ENCODE results near the gene CBLB. TPM values are rescaled to one million over a fixed set of nuclear protein-coding genes. Genes with fewer than 3 reads are reported as not detected.

The CBLB gene
- total and polyA plus RNA-seq, 9 of the 15 experiments (the other 6 are each of a cell fraction or from before 2014, with no cell fraction given), result 1.8 to 8.1 (median 5.3) TPM

DNA sequence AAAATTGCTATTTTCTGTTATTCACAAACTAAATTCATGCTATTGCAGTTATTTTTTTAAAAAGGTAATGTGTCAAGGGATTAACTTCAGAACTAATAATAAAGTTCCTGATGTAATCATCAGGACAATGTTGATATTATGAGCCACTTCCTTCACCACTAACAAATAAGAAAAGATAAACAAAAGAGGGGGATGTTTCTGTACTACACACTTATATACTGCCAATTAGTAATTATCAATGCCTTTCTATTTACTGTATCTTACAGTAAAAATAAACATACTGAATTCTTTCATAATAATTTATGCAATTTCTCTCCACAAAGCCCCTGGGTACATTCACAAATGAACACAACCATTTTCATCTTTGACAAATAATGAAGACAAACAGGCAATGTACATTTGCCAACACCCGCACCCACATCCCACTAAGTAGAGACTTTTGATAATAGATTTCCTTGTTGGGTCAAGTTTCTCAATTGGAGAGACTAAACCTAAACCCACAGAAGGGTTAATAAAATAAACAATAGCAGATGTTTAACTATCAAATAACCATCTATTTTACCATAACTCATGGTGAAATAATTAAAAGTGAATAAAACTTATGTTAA is 3.7 kb downstream of the CBLB start:
- ChIA-PET POLR2A (no interaction called here), CTCF (ENCODE audit: low intra/inter-chr PET ratio) (no interaction called here)
- BruUV-seq (replicated peaks), result no TSS peak
- DNase-seq (ENCODE audit: extremely low read depth in 1 of 4, low spot score in 3 of 4) (no peak), ATAC-seq (no peak), FAIRE-seq (no peak)
- no peaks in the 10 kb centered on the region for H3K9me1 ChIP-seq (ENCODE audit: control insufficient read depth, insufficient read depth, low read length)
- TF ChIP-seq, protein P1, sequence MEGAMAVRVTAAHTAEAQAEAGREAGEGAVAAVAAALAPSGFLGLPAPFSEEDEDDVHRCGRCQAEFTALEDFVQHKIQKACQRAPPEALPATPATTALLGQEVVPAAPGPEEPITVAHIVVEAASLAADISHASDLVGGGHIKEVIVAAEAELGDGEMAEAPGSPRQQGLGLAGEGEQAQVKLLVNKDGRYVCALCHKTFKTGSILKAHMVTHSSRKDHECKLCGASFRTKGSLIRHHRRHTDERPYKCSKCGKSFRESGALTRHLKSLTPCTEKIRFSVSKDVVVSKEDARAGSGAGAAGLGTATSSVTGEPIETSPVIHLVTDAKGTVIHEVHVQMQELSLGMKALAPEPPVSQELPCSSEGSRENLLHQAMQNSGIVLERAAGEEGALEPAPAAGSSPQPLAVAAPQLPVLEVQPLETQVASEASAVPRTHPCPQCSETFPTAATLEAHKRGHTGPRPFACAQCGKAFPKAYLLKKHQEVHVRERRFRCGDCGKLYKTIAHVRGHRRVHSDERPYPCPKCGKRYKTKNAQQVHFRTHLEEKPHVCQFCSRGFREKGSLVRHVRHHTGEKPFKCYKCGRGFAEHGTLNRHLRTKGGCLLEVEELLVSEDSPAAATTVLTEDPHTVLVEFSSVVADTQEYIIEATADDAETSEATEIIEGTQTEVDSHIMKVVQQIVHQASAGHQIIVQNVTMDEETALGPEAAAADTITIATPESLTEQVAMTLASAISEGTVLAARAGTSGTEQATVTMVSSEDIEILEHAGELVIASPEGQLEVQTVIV (CRISPR knock-in tag; IDR thresholded peaks at IDR 0.05; ENCODE audit: borderline replicate concordance), result no peak
- no peak for TF ChIP-seq WHSC1 (IDR thresholded peaks at IDR 0.05; ENCODE audit: low read length)
- no peak for TF ChIP-seq GTF2A2 (tag; IDR thresholded peaks at IDR 0.05)
- no peak for TF ChIP-seq ZKSCAN3 (CRISPR knock-in tag; IDR thresholded peaks at IDR 0.05)
- TF ChIP-seq POU5F1 (IDR thresholded peaks at IDR 0.05; ENCODE audit: borderline replicate concordance, low read depth, low read length, partially characterized antibody), result no peak
- no peak overlapping the region for H3K4me2 ChIP-seq (ENCODE audit: insufficient read depth, low read length)
- no peak overlapping the region for H3K9ac ChIP-seq (ENCODE audit: insufficient read depth in 1 of 2, low read depth in 2 of 2, low read length in 2 of 2)
- H3K27me3 ChIP-seq (ENCODE audit: control insufficient read depth in 2 of 2, insufficient read depth in 2 of 2, low read length in 2 of 2), result no peaks in the 10 kb centered on the region
- 80% methylated on average over 1 of the region's 1 CpG for WGBS (ENCODE audit: insufficient coverage, low coverage, missing lambda C conversion rate)
- H3K4me3 ChIP-seq, result no peak overlapping the region
- H3K4me1 ChIP-seq (replicated peaks in 1 of 2; ENCODE audit: control insufficient read depth in 2 of 2, insufficient read depth in 2 of 2, low read length in 2 of 2), result peaks cover 4 to 8% of the 10 kb centered on the region in 2 experiments; a peak in 4 of 5 replicates
- no peaks in the 10 kb centered on the region for H4K20me1 ChIP-seq (replicated peaks; ENCODE audit: control insufficient read depth, insufficient read depth, low read length)
- H3K36me3 ChIP-seq (ENCODE audit: control insufficient read depth, insufficient read depth, low read length), result peaks cover 3% of the 10 kb centered on the region; the same call in 1 of the 3 replicates
- H3K79me2 ChIP-seq (ENCODE audit: control insufficient read depth, insufficient read depth, low read length), result peaks cover 12% of the 10 kb centered on the region
- H2AFZ ChIP-seq (ENCODE audit: low read depth, low read length), result no peak overlapping the region
- H3K9me3 ChIP-seq (replicated peaks; ENCODE audit: control insufficient read depth, insufficient read depth, low read depth, low read length), result no peaks in the 10 kb centered on the region
- intact Hi-C loops (cut with micrococcal nuclease) (no loop called here), in situ Hi-C loops (cut with MboI) (no loop called here)
- no peak overlapping the region for H3K27ac ChIP-seq (ENCODE audit: extremely low read depth, low read depth, low read length)

Data from K562 (cell line).